MM.1S (cell line): ENCODE results near the gene PITPNM1.
"Not testable (repeated sequence)": the region's sequence is repeated elsewhere in the genome, so short reads cannot be mapped to it uniquely, and the experiment has no call there.

Experiments used
- DNase-seq: peaks from one replicate; pipeline ENCODE4 v3.0.0-alpha.2; 2015
- H2AFZ ChIP-seq: fragments of 300-600 bp; sonication (generic); 2 replicates; pipeline ENCODE4 v1.6.0; 2016; ENCODE audit warnings: antibody characterized with exemption, low read length
- H3F3A ChIP-seq: fragments of 300-600 bp; sonication (generic); 2 replicates; pipeline ENCODE4 v1.6.1; 2016; ENCODE audit warnings: mild to moderate bottlenecking, antibody characterized with exemption, low read length, moderate library complexity, mixed read lengths; ENCODE audit not compliant: insufficient read depth
- H3K27ac ChIP-seq: fragments of 300-600 bp; sonication (generic); 2 replicates; pipeline ENCODE4 v1.5.1; 2016; ENCODE audit warnings: mild to moderate bottlenecking, low read length
- H3K27me3 ChIP-seq: fragments of 300-600 bp; sonication (generic); replicated peaks from 2 replicates; pipeline ENCODE4 v1.6.0; 2016; ENCODE audit warnings: low read length; ENCODE audit not compliant: insufficient read depth
- H3K36me3 ChIP-seq: fragments of 300-600 bp; sonication (generic); replicated peaks from 2 replicates; pipeline ENCODE4 v1.6.1; 2016; ENCODE audit warnings: mild to moderate bottlenecking, low read length, mixed read lengths; ENCODE audit not compliant: insufficient read depth
- H3K4me1 ChIP-seq: fragments of 300-600 bp; sonication (generic); 2 replicates; pipeline ENCODE4 v1.6.1; 2016; ENCODE audit warnings: low read length, mixed read lengths
- H3K4me2 ChIP-seq: fragments of 300-600 bp; sonication (generic); 2 replicates; pipeline ENCODE4 v1.6.0; 2016; ENCODE audit warnings: low read depth, low read length
- H3K4me3 ChIP-seq: fragments of 300-600 bp; sonication (generic); 2 replicates; pipeline ENCODE4 v1.5.1; 2016; ENCODE audit warnings: low read length, mixed read lengths
- H3K79me2 ChIP-seq: fragments of 300-600 bp; sonication (generic); 2 replicates; pipeline ENCODE4 v1.6.1; 2016; ENCODE audit warnings: mixed run types, low read length, mixed read lengths
- H3K9ac ChIP-seq: fragments of 300-600 bp; sonication (generic); 2 replicates; pipeline ENCODE4 v1.6.1; 2016; ENCODE audit warnings: low read length, mixed read lengths
- H3K9me2 ChIP-seq: fragments of 300-600 bp; sonication (generic); replicated peaks from 2 replicates; pipeline ENCODE4 v1.6.1; 2016; ENCODE audit warnings: mild to moderate bottlenecking, low read length, mixed read lengths; ENCODE audit not compliant: insufficient read depth
- H3K9me3 ChIP-seq: fragments of 300-600 bp; sonication (generic); replicated peaks from 2 replicates; pipeline ENCODE4 v1.6.1; 2016; ENCODE audit warnings: mild to moderate bottlenecking, low read length, mixed read lengths; ENCODE audit not compliant: insufficient read depth
- H4K20me1 ChIP-seq: fragments of 300-600 bp; sonication (generic); 2 replicates; pipeline ENCODE4 v1.6.1; 2016; ENCODE audit warnings: mild to moderate bottlenecking, low read length, moderate library complexity, mixed read lengths; ENCODE audit not compliant: insufficient read depth
- CTCF ChIP-seq: fragments of 300-600 bp; sonication (generic); IDR thresholded peaks from 2 replicates; pipeline ENCODE4 v1.5.1; 2016; ENCODE audit warnings: antibody characterized with exemption, low read length, mixed read lengths
- EZH2 ChIP-seq: fragments of 300-600 bp; sonication (generic); optimal IDR thresholded peaks from 2 replicates; pipeline ENCODE3; 2017; ENCODE audit warnings: low read depth, mild to moderate bottlenecking, antibody characterized with exemption, low read length, mixed read lengths
- EZH2phosphoT487 ChIP-seq: fragments of 300-600 bp; sonication (generic); IDR thresholded peaks from 2 replicates; pipeline ENCODE4 v1.6.1; 2018; ENCODE audit warnings: antibody characterized with exemption, low read length

The PITPNM1 gene

DNA sequence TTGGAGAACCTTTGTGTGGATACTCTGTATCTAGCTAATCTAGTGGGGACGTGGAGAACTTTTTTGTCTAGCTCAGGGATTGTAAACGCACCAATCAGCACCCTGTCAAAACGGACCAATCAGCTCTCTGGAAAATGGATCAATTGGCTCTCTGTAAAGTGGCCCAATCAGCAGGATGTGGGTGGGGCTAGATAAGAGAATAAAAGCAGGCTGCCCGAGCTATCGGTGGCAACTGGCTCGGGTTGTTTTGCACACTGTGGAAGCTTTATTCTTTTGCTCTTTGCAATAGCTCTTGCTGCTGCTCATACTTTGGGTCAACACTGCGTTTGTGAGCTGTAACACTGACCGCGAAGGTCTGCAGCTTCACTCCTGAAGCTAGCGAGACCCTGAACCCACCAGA is 28.5 kb downstream of the PITPNM1 start:
- H3K4me3 ChIP-seq, H3F3A ChIP-seq, H3K9me3 ChIP-seq, H4K20me1 ChIP-seq, DNase-seq, H2AFZ ChIP-seq, H3K27ac ChIP-seq, H3K4me2 ChIP-seq, H3K79me2 ChIP-seq, H3K4me1 ChIP-seq, H3K9me2 ChIP-seq, H3K36me3 ChIP-seq, H3K9ac ChIP-seq: not testable (repeated sequence)
- peaks cover 36% of the 10 kb centered on the region for H3K27me3 ChIP-seq

DNA sequence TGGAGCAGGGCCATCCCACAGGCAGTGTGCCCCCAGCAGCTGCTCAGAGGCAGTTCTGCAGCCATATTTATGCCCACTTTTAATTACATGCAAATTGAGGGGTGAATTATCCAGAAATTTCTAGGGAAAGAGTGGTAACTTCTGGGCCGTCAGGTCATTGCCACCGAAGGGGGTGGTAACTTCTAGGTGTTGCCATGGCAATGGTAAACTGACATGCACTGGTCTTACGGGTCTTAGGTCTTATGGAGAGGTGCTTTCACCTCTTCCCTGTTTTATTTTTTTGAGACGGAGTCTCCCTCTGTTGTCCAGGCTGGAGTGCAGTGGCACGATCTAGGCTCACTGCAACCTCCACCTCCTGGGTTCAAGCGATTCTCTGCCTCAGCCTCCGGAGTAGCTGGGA is 32.3 kb downstream of the PITPNM1 start:
- Histone ChIP-seq H3K27ac (no peak overlapping the region), H2AFZ (no peak overlapping the region), H3K36me3 (no peaks in the 10 kb centered on the region), H3K9me2 (no peaks in the 10 kb centered on the region), H3K79me2 (no peaks in the 10 kb centered on the region; the same call in 1 of the 2 replicates), H4K20me1 (no peaks in the 10 kb centered on the region), H3K27me3 (peaks cover 15% of the 10 kb centered on the region), H3K9me3 (no peaks in the 10 kb centered on the region), H3K4me1 (peaks cover 5% of the 10 kb centered on the region), H3K9ac (no peak overlapping the region), H3F3A (no peaks in the 10 kb centered on the region), H3K4me2 (no peak overlapping the region), H3K4me3 (no peak overlapping the region)
- no peak for TF ChIP-seq EZH2phosphoT487
- no peak for TF ChIP-seq EZH2
- no peak for TF ChIP-seq CTCF
- no peak for DNase-seq

DNA sequence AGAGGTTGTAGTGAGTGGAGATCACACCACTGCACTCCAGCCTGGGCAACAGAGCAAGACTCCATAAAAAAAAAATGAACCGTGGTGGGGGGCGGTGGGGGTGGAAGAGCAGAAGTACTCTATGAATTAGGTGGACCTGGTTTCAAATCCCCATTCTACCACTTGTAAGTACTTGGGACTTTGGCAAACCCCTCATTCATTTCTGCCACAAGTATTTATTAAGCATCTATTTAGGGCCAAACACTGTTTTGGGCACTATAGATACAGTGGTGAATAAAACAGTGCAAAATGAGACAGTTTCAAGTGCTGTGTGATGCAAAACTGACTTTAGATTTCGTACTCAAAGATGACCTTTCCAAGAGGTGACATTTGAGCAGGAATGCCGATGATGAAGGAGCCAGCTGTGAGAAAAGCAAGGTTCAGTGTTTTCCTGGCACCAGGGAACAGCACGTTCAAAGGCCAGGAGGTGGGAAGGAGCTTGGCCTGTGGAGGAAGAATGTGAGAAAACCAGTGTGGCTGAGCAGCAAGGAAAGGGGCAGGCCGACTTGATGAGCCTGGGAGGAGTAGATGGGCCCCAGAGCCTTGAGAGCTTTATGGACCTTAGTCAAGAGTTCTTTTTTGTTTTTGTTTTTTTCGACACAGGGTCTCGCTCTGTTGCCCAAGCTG is 34.7 kb downstream of the PITPNM1 start:
- no peak overlapping the region for H2AFZ ChIP-seq
- no peaks in the 10 kb centered on the region for H4K20me1 ChIP-seq
- TF ChIP-seq EZH2 (no peak), CTCF (no peak), EZH2phosphoT487 (no peak)
- no peak overlapping the region for H3K27ac ChIP-seq
- H3K9me3 ChIP-seq: no peaks in the 10 kb centered on the region
- no peaks in the 10 kb centered on the region for H3K9me2 ChIP-seq
- H3K36me3 ChIP-seq: no peaks in the 10 kb centered on the region
- DNase-seq: no peak
- H3K4me2 ChIP-seq: no peak overlapping the region
- H3K79me2 ChIP-seq: peaks cover 3% of the 10 kb centered on the region; the same call in 1 of the 2 replicates
- H3K9ac ChIP-seq: no peak overlapping the region
- no peaks in the 10 kb centered on the region for H3F3A ChIP-seq
- peaks cover 5% of the 10 kb centered on the region for H3K4me1 ChIP-seq
- no peak overlapping the region for H3K4me3 ChIP-seq
- peaks cover 9% of the 10 kb centered on the region for H3K27me3 ChIP-seq

DNA sequence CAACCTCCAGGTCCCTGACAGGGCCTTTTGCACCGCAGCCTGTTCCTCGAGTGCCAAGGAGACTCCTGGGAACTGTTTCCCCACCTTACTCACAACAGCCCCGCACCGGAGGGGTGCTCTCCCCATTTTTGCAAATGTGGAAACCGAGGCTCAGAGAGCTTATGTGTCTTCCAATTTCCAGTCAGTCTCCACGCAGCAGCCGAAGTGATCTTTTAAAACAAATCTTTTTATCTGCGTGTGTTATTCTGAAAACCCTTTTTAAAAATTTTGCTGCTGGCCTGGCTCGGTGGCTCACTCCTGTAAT is 35.7 kb downstream of the PITPNM1 start:
- H3K9ac ChIP-seq: peak overlapping the region; percentile 80
- TF ChIP-seq CTCF (no peak), EZH2phosphoT487 (no peak), EZH2 (no peak)
- peaks cover 5% of the 10 kb centered on the region for H3K27me3 ChIP-seq
- no peaks in the 10 kb centered on the region for H3K9me3 ChIP-seq
- H3K27ac ChIP-seq: no peak overlapping the region; the same call in 1 of the 2 replicates
- peaks cover 11% of the 10 kb centered on the region for H3K79me2 ChIP-seq
- no peaks in the 10 kb centered on the region for H3K9me2 ChIP-seq
- H2AFZ ChIP-seq: peak overlapping the region; percentile 100
- no peaks in the 10 kb centered on the region for H4K20me1 ChIP-seq
- peaks cover 5% of the 10 kb centered on the region for H3K4me1 ChIP-seq
- peak overlapping the region; percentile 99 for H3K4me3 ChIP-seq
- no peak for DNase-seq
- no peaks in the 10 kb centered on the region for H3K36me3 ChIP-seq
- peak overlapping the region; percentile 100 for H3K4me2 ChIP-seq
- H3F3A ChIP-seq: no peaks in the 10 kb centered on the region
